Stimulated activated CD8-positive, alpha-beta memory T cell treated with anti-CD3 and anti-CD28 coated beads, Interleukin-4, amount 100 ng/mL, for 1 hour (primary cell): Measurements from ENCODE around the gene MTAP.

Source experiments
- DNase-seq, 2 donors: peaks; one replicate each; pipeline ENCODE4 v3.0.0-alpha.2; 2020; ENCODE audit warnings: low read depth in 2 of 2, low spot score in 1 of 2

MTAP gene

GRCh38 chr9:21804331-21804730 lies 1.9 kb downstream of the MTAP start:
- DNase-seq = no peak

DNA sequence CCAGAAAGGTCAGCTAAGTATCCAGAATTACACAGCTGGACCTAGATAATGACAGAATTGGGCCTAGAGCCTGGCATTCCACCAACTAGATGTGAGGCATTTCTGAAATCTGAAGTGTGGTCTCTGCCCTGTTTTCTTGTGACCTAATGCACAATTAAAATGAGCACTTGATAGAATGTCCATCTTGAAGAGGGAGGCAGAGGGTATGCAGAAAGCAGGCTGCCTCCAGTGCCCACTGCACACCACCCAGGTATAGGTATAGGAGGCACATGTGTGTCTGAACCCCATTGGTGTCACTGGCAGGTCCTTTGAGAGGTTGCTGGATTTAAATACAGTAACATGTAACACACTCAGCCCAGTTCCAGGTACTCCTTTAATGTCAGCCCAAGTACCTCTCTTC lies 2.4 kb downstream of the MTAP start:
- DNase-seq = no peak

DNA sequence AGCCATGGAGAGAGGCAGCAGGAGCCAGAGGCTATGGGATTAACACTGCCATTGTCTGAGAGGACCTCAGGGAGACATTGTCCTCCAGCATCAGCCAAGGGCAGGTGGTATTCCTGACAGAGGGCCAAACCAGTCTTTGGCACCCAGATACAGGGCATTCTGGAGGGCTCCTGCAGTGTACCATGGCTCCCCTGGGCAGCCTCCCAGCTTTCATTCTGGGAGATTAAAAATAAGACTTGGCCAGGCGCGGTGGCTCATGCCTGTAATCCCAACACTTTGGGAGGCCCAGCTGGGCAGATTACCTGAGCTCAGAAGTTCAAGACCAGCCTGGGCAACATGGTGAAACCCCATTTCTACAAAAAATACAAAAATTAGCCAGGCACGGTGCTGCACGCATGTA lies 4.2 kb downstream of the MTAP start:
- no peak for DNase-seq

GRCh38 chr9:21810388-21810787 lies 8.0 kb downstream of the MTAP start:
- DNase-seq = no peak

DNA sequence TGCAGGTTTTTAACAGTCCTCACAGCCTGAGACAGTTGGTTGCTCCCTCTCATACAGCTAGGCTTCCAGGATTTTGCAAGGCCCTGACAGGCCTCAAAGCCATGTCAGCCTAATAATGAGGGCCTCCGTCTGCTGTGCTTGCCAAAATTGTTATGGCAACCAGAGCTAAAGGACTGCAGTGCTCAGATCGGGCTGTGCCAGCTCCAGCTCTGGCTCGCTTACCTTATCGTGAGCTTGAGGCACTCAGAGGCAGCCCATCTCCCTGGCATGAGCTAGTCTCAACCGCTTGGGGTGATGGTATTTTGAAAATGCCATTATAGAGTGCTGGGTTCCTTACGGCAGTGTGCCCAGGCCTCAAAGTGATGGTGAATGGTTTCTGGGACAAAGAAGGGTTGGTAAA lies 8.4 kb downstream of the MTAP start:
- no peak for DNase-seq

- DNase-seq = no peak
Observed at GRCh38 chr9:21811914-21812313, 9.5 kb downstream of the MTAP start.

- no peak for DNase-seq
Observed at GRCh38 chr9:21812415-21812814, 10.0 kb downstream of the MTAP start.

DNA sequence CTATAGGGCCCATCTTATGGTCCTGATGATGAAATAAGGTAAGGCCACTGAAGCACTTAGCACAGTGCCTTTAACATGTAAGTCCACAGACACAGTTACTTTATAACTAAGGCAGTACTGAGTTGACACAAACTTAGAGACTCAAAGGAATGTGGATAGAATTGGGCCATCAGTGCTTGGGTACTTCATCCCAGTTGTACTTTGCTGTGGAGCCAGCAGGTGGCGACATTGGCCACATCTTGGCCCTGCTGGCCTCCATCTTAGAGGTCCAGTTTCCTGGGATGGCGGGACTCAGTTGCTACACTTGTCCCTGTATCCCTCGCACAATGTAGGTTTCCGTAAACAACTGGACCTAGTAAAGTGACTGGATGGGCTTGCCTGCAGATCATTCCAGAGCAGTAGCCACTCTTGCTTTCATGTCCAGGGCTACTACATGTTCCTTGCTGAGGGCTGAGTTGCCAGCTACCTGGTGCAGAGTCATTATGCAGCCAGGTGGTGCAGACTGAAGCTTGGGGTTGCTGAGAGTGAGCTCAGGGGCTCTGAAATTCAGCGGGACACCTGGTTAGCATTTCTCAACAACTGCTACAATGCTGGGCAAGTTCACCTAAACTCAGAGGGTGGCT lies 10.6 kb downstream of the MTAP start:
- peak; percentile 28 to 43 for DNase-seq

DNA sequence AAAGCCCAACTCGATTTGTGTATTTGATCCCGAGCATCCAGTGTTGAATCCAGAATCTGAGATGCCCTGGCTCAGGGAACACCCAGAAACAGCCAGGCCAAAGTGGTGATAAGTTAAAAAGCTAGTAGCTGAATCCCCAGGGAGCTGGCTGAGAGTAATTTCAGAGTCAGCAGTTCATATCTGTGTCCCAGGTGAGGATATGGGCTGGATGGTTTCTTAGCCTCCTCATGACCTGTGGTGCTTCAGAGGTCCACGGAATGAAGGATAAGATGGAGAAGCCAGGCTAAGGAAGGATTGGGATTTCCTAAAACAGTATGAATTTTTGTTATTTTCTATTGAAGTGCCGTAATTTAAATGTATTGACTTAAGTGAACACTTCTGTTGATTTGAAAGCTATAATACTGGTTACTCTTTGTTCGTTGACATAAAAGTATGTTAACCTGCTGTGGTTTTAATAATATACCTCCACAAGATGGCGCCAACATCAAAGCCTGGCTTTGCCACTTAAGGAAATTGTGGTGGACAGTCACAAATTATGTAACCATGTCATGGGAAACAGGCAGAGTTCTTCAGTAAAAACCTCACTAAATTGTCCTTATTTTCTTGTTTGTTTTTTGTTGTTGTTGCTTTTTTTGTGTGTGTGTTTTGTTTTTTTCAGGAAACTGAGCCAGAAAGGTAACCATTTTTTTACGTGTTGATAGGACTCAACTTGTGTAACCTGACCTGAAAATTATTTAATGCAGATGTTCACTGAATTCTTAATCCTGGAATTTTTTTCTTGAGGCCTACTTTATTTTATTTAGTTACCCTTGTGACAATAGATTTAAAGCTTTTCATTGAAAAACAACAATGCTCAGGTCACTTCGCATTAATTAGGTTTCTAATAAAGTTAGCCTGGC lies 11.4 kb downstream of the MTAP start:
- peak in 1 of 2 donors; percentile 34 for DNase-seq

DNA sequence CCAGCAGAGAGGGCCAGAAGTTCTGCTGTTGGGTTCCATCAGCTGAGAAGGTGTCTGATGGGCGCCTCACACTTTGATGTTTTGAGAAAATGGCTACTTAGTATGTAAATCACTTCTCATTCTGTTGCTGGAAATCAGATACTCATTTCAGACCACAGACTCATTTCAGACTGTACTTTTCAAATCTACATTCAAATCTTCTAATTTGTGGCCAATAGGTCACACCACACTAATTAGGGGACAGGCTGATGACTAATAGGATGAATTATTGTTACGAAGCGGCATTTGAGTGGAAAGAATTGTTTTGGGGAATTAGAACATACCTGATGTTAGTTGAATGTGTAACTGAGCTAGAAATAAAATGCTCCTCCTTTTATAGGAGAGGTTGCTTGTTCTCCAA lies 13.2 kb downstream of the MTAP start:
- DNase-seq = no peak

GRCh38 chr9:21817176-21817575 lies 14.7 kb downstream of the MTAP start:
- DNase-seq = no peak

DNA sequence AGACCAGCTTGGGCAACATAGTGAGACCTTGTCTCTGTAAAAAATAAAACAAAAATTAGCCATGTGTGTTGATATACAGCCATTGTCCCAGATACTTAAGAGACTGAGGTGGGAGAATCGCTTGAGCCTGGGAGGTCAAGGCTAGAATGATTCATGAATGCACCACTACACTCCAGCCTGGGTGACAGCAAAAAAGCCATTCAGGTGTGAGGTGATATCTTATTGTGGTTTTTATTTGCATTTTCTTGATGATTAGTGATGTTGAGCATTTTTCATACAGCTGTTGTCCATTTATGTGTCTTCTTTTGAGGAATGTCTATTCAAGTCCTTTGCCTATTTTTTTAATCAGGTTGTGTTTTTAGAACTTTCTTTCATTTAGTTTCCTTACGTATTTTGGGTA lies 23.2 kb downstream of the MTAP start:
- no peak for DNase-seq

DNA sequence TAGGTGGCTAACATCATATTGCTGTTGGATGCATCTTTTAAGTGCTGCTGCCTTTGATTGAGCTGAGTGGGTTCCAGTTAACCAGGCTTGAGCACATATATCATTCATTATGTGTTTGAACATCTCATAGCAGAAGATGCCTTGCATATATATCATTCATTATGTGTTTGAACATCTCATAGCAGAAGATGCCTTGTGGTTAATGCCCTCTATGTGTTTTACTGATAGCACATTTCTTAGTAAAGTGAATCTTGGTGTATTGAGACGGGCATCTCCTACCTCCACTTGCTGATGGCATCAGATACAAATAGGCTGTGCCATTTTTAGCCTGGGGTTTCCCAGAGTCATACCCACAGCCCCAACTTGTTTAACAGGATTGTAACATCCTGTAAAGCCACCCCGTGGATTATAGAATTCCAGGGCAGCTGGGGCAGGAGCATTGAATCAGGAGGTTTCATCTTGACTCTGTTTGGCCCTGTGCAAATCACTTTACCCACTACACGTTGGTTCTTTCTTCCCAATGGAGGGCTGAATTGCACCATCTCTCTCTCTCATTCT lies 26.5 kb downstream of the MTAP start:
- DNase-seq = no peak

GRCh38 chr9:21830589-21830988 lies 28.2 kb downstream of the MTAP start:
- no peak for DNase-seq

GRCh38 chr9:21831841-21832509 lies 29.5 kb downstream of the MTAP start:
- no peak for DNase-seq

GRCh38 chr9:21833090-21833801 lies 30.8 kb downstream of the MTAP start:
- DNase-seq = no peak

GRCh38 chr9:21835121-21835520 lies 32.7 kb downstream of the MTAP start:
- DNase-seq = no peak

GRCh38 chr9:21836437-21837161 lies 34.2 kb downstream of the MTAP start:
- DNase-seq = no peak

- no peak for DNase-seq
Observed at GRCh38 chr9:21837501-21837900, 35.1 kb downstream of the MTAP start.

GRCh38 chr9:21840647-21841046 lies 38.2 kb downstream of the MTAP start:
- no peak for DNase-seq

DNA sequence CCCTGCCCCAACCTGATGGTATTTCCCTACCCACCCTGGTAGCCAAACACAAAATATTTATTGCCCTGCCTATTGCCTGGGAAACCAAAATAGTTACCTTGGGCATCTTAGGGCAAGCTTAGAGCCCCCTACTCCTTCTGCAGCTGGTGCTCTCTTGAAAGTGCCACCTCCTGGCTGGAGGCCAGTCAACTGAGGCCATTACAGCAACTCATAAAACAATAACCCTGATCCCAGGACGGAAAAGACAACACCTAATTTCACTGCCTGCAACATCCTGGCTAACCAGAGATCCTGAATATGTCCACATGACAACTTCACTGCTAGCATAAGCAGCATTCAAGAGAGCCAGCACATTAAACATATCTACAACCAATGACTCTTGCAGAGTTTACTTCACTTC lies 38.7 kb downstream of the MTAP start:
- DNase-seq = no peak
